ENCODE measurements around the gene PCDH9. TPM values are rescaled to one million over a fixed set of nuclear protein-coding genes. Genes with fewer than 3 reads are reported as not detected.

PCDH9 gene
- polyA plus RNA-seq, 1 of the 3 experiments (the other 2 are of a cell fraction) = 1.3 TPM

DNA sequence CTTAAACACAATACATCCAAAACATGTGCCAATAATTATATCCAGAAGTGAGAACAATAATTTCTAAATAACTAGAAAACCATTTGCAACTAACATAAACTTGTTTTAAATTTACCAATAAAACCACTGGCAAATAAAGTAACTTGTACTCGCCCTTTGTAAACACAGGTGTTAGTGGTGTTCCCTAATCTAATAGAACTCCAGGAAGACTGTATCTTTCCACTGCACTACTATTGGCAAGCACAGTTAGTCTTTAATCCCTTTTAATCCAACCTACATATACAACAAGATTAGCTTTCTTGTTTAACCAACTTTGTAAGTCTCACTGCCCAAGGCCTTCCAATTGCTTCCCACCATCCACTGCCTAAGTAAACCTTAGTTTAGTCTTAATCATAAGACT is 79.5 kb downstream of the PCDH9 start:
- WGBS (ENCODE audit: low lambda C conversion rate) = 89% methylated on average over 1 of the region's 1 CpG
- Histone ChIP-seq H4K20me1 (ENCODE audit: insufficient read depth) (no peaks in the 10 kb centered on the region), H3K4me3 (ENCODE audit: low read depth in 2 of 2, low read length in 1 of 2) (no peak overlapping the region), H2AFZ (ENCODE audit: low read depth) (no peak overlapping the region), H3K36me3 (replicated peaks in 1 of 2; ENCODE audit: control insufficient read depth in 1 of 2, insufficient read depth in 2 of 2, low read length in 1 of 2) (no peaks in the 10 kb centered on the region), H3K27me3 (ENCODE audit: insufficient read depth) (no peaks in the 10 kb centered on the region), H3K9me2 (no peaks in the 10 kb centered on the region), H3K9ac (no peak overlapping the region), H3K4me2 (no peak overlapping the region), H3K9me3 (no peaks in the 10 kb centered on the region), H3K4me1 (ENCODE audit: control insufficient read depth in 1 of 2, insufficient read depth in 2 of 2, low read depth in 1 of 2, low read length in 1 of 2) (peaks cover 5 to 11% of the 10 kb centered on the region in 2 experiments; a peak in 3 of 4 replicates), H3K79me2 (ENCODE audit: insufficient read depth) (no peaks in the 10 kb centered on the region), H3K27ac (ENCODE audit: low read depth in 2 of 2, low read length in 1 of 2) (no peak overlapping the region), H3F3A (replicated peaks; ENCODE audit: insufficient read depth) (peaks cover 10% of the 10 kb centered on the region)
- CTCF ChIA-PET = interaction anchor here (1.9 kb wide), 1 partner anchor 13 kb away, joined by 7 read pairs; no protein-coding TSS in a partner anchor
- DNase-seq = no peak
- TF ChIP-seq NFIC (IDR thresholded peaks at IDR 0.05; ENCODE audit: borderline replicate concordance) = no peak
- TF ChIP-seq GATA2 (CRISPR knock-in tag; IDR thresholded peaks at IDR 0.05) = no peak
- TF ChIP-seq USF2 (IDR thresholded peaks at IDR 0.05; ENCODE audit: borderline replicate concordance, low read depth, low read length) = no peak
- no peak for TF ChIP-seq MEF2A (IDR thresholded peaks at IDR 0.05; ENCODE audit: borderline replicate concordance, low read depth)
- TF ChIP-seq, protein P1, sequence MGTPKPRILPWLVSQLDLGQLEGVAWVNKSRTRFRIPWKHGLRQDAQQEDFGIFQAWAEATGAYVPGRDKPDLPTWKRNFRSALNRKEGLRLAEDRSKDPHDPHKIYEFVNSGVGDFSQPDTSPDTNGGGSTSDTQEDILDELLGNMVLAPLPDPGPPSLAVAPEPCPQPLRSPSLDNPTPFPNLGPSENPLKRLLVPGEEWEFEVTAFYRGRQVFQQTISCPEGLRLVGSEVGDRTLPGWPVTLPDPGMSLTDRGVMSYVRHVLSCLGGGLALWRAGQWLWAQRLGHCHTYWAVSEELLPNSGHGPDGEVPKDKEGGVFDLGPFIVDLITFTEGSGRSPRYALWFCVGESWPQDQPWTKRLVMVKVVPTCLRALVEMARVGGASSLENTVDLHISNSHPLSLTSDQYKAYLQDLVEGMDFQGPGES (IDR thresholded peaks at IDR 0.05; ENCODE audit: low read depth, low read length) = no peak
- no peak for TF ChIP-seq SIN3A (IDR thresholded peaks at IDR 0.05; ENCODE audit: borderline replicate concordance, low read depth, low read length)
- POLR2A ChIA-PET = no interaction called here

- Histone ChIP-seq H3K27me3 (ENCODE audit: insufficient read depth) (no peaks in the 10 kb centered on the region), H4K20me1 (ENCODE audit: insufficient read depth) (no peaks in the 10 kb centered on the region), H3K79me2 (ENCODE audit: insufficient read depth) (no peaks in the 10 kb centered on the region), H3K4me1 (ENCODE audit: control insufficient read depth in 1 of 2, insufficient read depth in 2 of 2, low read depth in 1 of 2, low read length in 1 of 2) (peaks cover 5 to 11% of the 10 kb centered on the region in 2 experiments; a peak in 3 of 4 replicates), H3K9me2 (no peaks in the 10 kb centered on the region), H3K9me3 (no peaks in the 10 kb centered on the region), H3K4me3 (ENCODE audit: low read depth in 2 of 2, low read length in 1 of 2) (no peak overlapping the region), H3K27ac (ENCODE audit: low read depth in 2 of 2, low read length in 1 of 2) (peak overlapping the region in 1 of 2 experiments; percentile 91; a peak in 3 of 4 replicates), H2AFZ (ENCODE audit: low read depth) (peak overlapping the region; percentile 87; the same call in 1 of the 2 replicates), H3K9ac (peak overlapping the region; percentile 42; the same call in 1 of the 2 replicates), H3F3A (replicated peaks; ENCODE audit: insufficient read depth) (peaks cover 10% of the 10 kb centered on the region), H3K36me3 (replicated peaks in 1 of 2; ENCODE audit: control insufficient read depth in 1 of 2, insufficient read depth in 2 of 2, low read length in 1 of 2) (no peaks in the 10 kb centered on the region), H3K4me2 (peak overlapping the region; percentile 53)
- WGBS (ENCODE audit: low lambda C conversion rate) = 61% methylated on average over 2 of the region's 2 CpGs
- POLR2A ChIA-PET = no interaction called here
- DNase-seq = no peak
- peak; percentile 31; the same call in 1 of the 2 replicates for TF ChIP-seq JUND (IDR thresholded peaks at IDR 0.05)
- TF ChIP-seq SIN3A (IDR thresholded peaks at IDR 0.05; ENCODE audit: borderline replicate concordance, low read depth, low read length) = no peak
- peak; percentile 45; the same call in 1 of the 2 replicates for TF ChIP-seq FOSL2 (IDR thresholded peaks at IDR 0.05; ENCODE audit: borderline replicate concordance, low read depth)
- CTCF ChIA-PET = interaction anchor here (1.5 kb wide), 1 partner anchor 76 kb away, joined by 5 read pairs; no protein-coding TSS in a partner anchor
These were observed 82.0 kb downstream of the PCDH9 start for GRCh38 chr13:67148161-67148571.

Data from SK-N-SH (cell line).